ENCODE results near the gene TNFSF18.
A peak's percentile ranks its signal among the peaks of the same experiment; 100 is the strongest.

TNFSF18 gene

DNA sequence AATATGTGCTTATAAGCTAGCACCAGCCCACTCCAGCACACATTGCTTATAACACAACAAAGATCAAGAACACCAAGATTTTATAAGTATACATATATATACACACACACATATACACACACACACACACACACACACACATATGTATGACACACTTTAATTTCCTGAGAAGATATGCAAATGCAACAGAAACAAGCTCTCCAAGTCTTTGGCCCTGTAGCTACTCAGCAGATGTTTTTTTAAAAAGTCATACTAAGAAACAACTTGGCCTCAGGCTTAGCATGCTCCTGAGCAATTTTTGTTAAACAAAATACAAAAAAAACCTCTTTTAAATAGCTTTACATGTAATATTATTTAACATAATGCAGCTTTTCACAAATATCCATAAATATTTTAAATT, 11.1 kb downstream of the TNFSF18 start:
- DNase-seq (ENCODE audit: low spot score) = no peak

DNA sequence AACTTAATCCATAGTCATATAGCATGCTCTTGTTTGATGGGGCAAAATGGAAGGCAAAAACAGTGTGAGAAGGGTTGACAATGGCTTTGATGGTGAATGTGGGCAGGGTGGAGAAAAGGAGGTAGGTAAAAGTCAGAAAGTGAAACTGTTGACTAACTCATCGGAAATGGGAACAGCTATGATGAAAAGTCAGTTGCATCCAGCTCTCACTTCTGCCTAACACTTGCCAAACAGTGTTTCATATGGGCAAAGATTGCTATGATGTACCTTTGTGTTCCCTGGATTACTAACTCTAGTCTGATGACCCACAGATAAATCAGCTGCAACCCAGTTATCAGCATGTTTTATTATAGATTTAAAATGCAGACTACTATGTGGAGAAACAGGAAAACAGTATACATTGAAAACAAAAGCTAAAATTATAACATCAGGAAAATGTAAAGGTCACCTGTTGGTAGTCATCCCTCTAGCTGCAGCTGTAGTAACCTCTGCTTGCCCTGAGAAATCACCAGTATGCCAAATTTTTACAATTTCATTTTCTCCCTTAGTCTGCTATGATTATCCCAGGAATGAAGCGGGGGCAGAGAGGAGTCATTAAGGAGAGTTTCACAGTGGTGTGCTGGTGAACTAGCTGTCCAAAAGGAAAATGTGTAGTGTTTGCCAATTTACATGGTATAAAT, 11.7 kb downstream of the TNFSF18 start:
- DNase-seq (ENCODE audit: low spot score) = no peak

DNA sequence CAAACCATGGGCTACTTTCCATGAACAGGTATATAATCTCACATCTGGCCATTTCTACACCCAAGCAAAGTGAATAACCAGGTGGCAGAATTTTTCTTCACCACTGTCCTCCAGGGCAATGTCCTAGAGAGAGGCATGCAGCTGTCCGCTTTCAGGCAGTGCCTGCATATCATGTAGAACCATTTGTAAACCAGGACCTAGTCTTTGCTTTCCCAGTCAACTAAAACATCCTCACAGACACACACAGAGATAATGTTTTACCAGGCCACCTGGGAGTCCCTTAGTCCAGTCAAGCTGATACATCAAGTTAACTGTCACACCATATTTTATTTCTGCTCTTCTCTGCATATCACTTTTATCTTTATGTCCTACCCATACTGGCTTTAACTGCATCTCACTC, 26.2 kb downstream of the TNFSF18 start:
- DNase-seq (ENCODE audit: low spot score) = no peak

DNA sequence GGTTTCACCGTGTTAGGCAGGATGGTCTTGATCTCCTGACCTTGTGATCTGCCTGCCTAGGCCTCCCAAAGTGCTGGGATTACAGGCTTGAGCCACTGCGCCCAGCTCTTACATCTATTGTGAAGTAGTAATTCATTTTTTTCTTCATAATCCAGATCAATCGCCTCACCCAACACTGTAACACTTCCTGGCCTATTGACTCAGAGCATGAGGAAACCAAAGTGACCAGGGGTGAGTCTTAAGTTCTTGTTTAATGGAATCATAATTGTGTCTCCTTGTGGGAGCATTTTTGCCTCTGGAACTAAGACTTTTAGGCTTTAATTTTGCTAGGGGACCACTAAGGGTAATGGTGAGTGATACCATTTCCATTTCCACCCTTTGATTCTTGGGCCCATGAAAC, 27.4 kb downstream of the TNFSF18 start:
- DNase-seq (ENCODE audit: low spot score) = no peak

DNA sequence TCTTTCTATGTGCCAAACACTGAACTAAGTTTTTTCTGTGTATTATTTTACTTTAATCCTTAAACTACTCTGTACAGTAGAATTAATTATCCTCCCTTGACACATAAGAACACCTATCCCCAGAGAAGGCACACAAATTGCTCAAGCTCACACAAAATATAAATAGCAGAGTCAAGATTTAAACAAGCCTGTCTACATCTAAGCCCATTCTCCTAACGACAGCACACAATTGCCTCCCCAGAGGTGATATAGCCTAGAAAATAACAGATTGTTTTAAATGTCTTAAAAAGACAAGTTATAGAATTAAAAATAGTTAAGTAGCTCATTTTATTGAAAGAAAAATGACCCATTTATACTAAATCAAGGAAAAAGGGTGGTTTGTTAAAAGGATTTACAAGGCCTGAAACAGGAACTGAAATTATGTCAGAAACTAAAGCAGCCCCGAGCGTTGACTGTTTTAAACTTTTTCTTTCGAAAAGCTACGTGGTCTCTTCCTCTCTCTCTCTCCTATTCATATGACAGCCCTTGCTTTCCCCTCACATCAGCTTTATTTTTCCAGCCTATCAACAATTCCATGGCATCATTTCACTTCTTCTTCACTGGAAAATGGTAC, 30.5 kb downstream of the TNFSF18 start:
- DNase-seq (ENCODE audit: low spot score) = peak; percentile 7

DNA sequence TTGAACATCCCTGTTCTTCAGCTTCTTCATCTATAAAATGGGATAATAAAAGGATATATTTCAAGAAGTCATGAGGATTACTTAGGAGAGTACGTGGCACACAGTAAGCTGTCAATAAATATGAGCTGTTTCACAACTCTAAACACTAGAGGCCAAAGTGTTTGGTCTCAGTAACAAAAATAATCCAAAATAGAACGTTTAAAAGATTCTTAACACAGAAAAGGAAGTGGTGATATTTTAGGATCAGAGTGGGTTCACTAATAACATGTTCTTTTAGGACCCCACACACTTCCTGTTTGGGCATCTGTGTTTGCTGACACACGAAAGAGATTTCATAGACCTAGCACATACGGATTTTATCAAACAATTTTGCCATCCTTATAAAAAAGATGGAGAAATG, 32.9 kb downstream of the TNFSF18 start:
- no peak for DNase-seq (ENCODE audit: low spot score)

DNA sequence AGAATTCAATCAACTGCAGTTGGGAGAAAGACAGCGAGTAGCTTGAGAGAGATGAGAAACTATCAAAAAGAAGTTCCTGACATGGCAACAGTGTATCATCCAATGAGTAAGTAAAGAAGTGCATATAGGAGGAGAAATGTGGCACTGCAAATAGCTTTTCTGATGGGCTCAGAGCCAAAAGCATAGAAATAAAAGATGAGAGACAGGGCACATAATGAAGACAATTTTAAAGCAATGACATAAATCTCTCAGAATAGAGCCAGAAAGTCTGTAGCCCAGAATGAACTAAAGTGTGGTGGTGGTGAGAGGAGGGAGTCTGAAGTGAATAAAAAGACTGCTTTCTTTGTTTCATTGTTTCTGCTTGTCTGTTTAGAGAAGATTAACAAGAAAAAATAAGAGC, 34.3 kb downstream of the TNFSF18 start:
- DNase-seq (ENCODE audit: low spot score) = no peak

DNA sequence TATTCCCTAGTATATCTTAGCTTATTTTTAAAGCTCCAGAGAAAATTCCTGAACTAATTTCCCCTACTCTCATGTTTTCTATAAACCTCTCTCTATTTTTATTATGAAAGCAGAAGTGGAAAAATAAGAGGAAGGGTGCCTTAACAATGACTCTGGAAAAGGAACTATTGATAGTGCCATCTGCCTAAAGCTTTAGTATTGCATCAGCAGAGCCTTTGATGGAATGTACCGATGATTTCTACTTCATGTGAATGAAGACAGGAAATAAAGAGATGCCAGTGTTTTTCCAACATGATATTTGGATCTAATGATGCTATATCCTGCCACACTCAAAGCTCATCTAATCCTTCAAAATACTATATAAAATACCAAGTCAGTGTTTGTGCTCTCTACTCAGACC, 35.1 kb downstream of the TNFSF18 start:
- no peak for DNase-seq (ENCODE audit: low spot score)

DNA sequence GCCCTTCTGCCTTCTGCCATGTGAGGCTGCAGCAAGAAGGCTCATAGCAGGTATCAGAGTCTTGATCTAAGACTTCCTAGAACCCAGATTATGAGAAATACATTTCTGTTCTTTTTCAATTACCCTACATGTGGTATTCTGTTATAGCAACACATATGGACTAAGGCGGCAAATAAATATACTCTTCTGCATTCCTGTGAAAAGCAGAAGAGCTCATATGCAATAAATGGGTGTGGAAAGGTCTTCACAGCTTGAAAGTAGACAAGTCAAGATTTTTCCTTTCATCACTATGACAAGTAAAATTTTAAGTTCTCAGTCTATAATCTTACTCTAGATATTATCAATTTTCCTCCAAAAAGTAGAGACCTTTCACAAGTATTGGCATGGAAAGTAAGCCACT, 36.6 kb downstream of the TNFSF18 start:
- DNase-seq (ENCODE audit: low spot score) = no peak

DNA sequence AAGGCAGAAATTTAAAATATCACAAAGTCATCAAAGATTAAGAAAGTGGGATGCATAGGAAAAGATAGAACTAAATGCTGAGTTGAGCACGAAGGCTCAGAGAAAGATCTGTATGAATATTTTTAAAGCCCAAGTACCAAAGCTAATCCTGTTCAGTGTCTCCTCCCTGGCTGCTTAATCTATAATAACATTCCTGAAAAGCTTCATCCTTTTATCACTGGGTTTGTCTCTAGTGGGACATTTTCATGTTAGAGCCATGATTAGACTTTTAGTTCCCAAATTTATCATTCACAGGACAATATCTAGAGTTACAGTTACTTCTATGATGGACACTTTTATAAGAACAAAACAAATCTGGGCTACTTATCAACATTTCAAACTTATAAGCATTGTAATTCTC, 38.6 kb downstream of the TNFSF18 start:
- no peak for DNase-seq (ENCODE audit: low spot score)

DNA sequence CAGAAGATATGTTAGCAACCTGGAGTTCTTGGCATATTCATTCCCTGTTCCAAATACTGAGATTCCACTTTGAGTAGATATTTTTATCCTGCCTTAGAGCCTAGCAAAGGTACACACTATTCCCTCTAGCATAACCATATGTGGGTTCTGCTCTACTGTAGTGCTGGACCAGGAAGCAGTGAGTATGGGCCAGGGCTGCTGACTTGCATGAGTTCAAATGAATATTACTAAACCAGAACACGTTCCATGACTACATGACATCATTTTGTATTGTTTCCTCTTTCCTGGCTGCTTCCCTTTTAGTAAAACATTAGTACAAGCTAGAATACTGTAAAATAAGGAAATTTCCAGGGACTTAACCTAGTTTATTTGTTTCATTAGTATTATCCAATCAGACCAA, 41.1 kb downstream of the TNFSF18 start:
- DNase-seq (ENCODE audit: low spot score) = no peak

DNA sequence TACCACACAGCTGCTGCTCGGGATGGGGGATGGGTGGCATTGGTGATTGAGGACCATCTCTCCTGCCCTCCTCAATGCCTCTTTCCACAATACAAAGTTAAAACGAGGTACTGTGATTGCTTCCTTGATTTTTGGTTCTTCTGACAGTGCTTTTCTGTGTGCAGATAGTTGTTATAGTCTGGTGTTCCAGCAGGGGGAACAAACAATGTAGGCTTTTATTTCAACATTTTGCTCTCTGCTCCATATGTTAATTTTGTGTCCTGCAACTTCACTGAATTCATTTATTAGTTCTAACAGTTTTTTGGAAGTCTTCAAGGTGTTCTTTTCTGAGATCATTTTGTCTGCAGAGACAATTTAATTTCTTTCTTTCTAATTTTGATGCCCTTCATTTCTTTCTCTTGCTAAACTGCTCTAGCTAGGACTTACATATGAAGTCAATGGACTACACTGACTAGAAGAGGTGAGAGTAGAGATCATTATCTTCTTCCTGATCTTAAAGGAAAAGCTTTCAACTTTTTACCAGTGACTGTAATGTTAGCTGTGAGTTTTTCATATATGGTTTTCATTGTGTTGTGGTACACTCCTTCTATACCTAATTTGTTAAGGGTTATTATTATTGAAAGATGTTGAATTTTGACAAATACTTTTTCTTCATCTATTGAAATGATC, 45.4 kb downstream of the TNFSF18 start:
- DNase-seq (ENCODE audit: low spot score) = no peak

DNA sequence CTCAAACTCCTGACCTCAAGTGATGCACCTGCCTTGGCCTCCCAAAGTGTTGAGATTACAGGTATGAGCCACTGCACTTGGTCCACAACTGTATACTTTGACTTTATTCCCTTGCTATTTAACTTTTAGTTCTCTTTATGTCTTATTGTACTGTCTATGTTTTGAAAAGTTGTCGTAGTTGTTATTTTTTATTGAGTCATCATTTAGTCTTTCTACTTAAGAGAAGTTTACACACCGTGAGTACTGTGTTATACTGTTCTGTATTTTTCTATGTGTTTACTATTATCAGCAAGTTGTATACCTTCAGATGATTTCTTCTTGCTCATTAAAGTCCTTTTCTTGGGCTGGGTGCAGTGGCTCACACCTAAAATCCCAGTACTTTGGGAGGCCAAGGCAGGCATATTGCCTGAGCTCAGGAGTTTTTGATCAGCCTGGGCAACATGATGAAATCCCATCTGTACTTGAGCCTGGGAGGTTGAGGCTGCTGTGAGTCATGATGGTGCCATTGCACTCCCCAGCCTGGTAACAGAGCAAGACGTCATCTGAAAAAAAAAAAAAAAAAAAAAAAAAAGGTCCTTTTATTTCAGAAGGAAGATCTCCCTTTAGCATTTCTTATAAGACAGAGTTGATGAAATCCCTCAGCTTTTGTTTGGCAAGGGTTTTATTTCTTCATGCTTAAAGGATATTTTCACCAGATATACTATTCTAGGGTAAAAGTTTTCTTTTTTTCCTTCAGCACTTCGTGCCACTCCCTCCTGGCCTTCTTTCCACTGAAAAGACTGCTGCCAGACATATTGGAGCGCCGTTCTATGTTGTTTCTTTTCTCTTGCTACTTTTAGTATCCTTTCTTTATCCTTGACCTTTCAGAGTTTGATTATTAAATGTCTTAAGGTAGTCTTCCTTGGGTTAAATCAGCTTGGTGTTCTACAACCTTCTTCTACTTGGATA, 47.6 kb downstream of the TNFSF18 start:
- no peak for DNase-seq (ENCODE audit: low spot score)

DNA sequence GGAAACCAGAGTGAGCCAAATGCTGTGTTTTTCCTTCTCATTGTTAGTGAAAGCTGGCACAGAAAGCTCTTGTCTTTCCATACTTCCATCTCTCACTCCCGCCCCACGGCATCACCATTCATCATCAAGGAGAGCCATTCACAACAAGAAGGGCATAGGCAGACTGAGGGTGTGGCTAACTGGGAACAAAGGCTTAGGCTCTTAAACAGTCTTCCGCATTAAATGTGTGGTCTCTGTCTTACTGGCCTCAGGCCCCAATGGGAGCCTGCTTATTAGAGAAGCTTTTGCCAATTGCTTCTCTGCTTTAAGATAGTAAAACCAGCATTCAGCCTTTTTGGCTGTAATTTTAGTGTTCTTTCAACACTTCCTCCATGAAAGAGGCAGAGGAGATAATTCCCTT, 51.4 kb downstream of the TNFSF18 start:
- DNase-seq (ENCODE audit: low spot score) = no peak

DNA sequence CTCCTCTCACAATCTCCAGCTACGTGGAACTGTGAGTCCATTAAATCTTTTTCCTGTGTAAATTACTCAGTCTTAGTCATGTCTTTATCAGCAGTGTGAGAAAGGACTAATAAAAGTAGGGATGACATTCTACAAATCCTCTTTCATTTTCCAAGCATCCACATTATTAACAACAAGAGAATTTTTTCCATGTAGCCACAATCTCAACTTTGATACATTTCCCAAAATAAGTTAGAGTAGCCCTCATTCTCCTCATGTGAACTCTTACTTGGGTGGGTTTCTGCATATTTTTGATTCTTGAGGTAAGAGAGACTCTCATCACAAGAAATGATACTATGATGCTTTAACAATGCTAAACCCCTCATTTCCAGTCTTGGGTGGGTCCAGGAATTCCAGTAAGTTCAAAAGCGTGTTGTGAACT, 52.8 kb downstream of the TNFSF18 start:
- DNase-seq (ENCODE audit: low spot score) = no peak

DNA sequence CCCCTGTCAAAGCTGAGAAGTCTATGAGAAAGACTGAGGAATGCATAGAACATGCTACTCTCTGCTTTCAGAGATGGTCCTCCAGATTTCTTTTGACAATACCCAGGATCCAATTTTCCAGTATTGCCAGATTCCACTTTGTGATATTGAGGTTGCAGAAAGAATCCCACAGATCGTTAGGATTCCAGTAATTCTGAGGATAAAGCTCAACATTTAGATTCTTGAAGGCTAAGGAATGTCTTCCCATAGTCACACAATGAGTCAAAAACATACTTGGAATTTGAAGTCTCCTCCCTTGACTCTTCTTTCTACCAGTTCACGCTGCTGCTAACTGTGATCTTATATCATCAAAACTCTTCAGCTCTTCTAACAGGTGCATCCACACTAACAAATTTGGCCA, 57.1 kb downstream of the TNFSF18 start:
- DNase-seq (ENCODE audit: low spot score) = no peak

DNA sequence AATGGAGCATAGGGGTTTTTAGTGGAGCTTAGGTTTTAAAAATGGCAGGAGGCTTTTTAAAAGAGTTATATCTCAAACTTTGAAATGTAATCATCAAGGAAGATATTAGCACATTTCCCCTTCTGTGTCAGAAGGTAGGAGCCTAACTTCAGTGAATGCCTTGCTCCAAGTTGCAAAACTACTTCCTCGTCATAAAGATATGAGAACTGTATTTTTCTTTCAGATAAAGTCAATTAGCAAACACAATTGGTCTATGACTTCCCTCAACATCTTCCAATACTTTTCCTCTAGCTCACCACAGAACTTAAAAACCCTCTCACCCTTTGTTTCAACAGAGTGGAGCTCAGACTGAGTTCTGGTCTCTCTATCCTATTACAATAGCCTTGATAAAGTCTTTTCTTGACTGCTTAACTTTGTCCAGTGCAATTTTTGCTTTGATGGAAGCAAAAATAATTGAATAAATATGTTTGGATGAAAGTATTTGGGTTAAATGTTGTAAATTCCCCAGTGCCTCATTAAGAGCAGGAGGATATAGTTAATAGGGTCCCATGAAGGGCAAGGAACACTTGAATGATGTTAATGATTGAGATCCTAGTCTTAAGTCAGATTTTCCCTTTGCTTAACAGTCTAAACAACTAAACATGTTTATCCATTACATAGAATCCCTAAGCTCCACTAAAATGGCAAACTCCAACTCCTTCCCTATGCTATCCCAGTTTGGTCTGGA, 58.9 kb downstream of the TNFSF18 start:
- DNase-seq (ENCODE audit: low spot score) = no peak

DNA sequence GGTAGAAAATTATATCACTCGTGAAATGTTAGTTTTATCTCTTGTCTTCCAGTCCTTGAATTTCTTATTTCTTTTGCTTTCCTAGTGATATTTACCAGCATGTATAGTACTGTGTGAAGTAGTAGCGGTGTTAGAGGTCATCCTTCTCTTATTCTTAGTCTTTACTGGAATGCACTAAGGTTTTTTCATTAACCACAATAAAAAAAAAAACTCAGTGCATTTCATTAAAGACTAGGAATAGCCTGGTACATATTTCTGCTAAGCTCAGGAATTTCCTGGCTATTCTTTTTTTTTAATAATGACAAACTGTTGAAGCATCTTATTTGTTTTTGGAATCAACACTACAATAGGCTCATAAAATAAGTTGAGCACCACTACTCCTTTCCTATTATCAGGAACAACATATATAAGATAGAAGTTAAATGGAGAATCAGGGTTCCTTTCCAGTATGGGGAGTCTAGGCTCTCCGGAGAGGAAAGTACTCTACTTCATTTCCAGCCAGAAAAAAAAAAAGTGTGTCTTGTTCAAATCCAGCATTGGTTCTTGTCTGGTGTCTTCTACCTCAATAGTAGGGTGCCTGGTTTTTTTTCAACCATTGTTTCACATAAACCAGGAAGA, 60.0 kb downstream of the TNFSF18 start:
- no peak for DNase-seq (ENCODE audit: low spot score)
